Measurements from ENCODE around the gene PARM1. TPM values are rescaled to one million over a fixed set of nuclear protein-coding genes. Genes with fewer than 3 reads are reported as not detected.
A peak's percentile ranks its signal among the peaks of the same experiment; 100 is the strongest.

Gene PARM1
- total RNA-seq: not detected

- peaks cover 14% of the 10 kb centered on the region for H3K4me1 Mint-ChIP-seq
- no peak within 1 kb of the TSS for H3K27ac Mint-ChIP-seq
- ChIA-PET POLR2A (no interaction called here), CTCF (no interaction called here)
- peak within 1 kb of the TSS; percentile 33 for H3K4me3 Mint-ChIP-seq
- no peaks in the 10 kb centered on the region for H3K36me3 Mint-ChIP-seq (ENCODE audit: low read depth)
- H3K9me3 Mint-ChIP-seq: no peaks in the 10 kb centered on the region
- peak; percentile 28 for DNase-seq
- H3K27me3 Mint-ChIP-seq: peaks cover 53% of the 10 kb centered on the region
These were observed at the start of gene PARM1 for GRCh38 chr4:74932832-74933561. PARM1 (plus strand) TSS chr4:74933116; CDS start chr4:74933328, 212 bp downstream.

DNA sequence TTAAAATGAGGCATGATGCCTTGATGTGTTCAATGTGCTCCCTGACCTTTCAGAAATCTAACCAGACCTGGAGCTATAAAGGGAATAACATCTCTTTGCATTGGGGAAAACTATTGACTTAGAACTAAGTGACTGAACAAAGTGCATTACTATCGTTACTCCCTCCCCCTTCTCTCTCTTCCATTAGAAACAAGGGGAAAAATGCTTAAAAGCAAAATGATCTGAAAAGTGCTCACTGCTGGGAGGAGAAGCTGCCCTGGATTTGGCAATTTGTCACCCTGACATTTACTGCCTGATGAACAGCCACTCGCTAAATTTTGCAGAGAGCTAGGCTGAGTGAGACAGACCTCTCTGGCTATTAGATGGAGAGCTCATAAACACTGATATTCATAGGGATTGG is 48.6 kb upstream of the PARM1 start:
- no peak for DNase-seq
- H3K9me3 Mint-ChIP-seq: no peaks in the 10 kb centered on the region
- H3K27me3 Mint-ChIP-seq: peaks cover 7% of the 10 kb centered on the region
- CTCF ChIA-PET: interaction anchor here (1.3 kb wide), 1 partner anchor 10 kb away, joined by 3 read pairs; no protein-coding TSS in a partner anchor
- H3K36me3 Mint-ChIP-seq (ENCODE audit: low read depth): no peaks in the 10 kb centered on the region
- H3K4me1 Mint-ChIP-seq: no peaks in the 10 kb centered on the region
- POLR2A ChIA-PET: no interaction called here
- no peak overlapping the region for H3K4me3 Mint-ChIP-seq
- H3K27ac Mint-ChIP-seq: no peak overlapping the region

DNA sequence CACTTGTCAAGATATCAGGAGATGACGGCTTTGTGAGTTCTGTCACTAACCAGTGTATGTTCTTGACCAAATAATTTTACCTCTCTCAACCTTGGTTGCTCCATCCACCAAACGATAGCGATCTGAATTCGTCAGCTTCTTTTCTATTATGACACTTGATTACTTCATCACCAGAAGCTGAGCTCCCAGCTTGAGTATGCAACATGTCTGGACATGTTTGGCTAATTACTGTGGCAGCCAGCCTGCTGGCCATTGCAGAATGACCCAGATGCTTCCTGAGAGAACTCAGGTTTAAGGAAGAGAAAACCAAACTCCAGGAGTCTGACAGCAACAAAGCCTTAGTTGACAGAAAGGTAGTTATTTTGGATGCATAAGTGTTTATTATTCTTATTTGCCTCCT is 46.4 kb upstream of the PARM1 start:
- H3K9me3 Mint-ChIP-seq: no peaks in the 10 kb centered on the region
- ChIA-PET POLR2A (no interaction called here), CTCF (no interaction called here)
- no peak overlapping the region for H3K27ac Mint-ChIP-seq
- H3K4me3 Mint-ChIP-seq: no peak overlapping the region
- H3K36me3 Mint-ChIP-seq (ENCODE audit: low read depth): no peaks in the 10 kb centered on the region
- H3K27me3 Mint-ChIP-seq: peaks cover 2% of the 10 kb centered on the region
- H3K4me1 Mint-ChIP-seq: no peaks in the 10 kb centered on the region
- no peak for DNase-seq

GRCh38 chr4:74890341-74890740 is 42.6 kb upstream of the PARM1 start:
- H3K9me3 Mint-ChIP-seq: no peaks in the 10 kb centered on the region
- no peak overlapping the region for H3K27ac Mint-ChIP-seq
- no peaks in the 10 kb centered on the region for H3K4me1 Mint-ChIP-seq
- no peak for DNase-seq
- no peak overlapping the region for H3K4me3 Mint-ChIP-seq
- H3K27me3 Mint-ChIP-seq: peaks cover 3% of the 10 kb centered on the region
- no peaks in the 10 kb centered on the region for H3K36me3 Mint-ChIP-seq (ENCODE audit: low read depth)
- CTCF ChIA-PET: no interaction called here
- POLR2A ChIA-PET: no interaction called here

GRCh38 chr4:74891037-74891436 is 41.9 kb upstream of the PARM1 start:
- no peaks in the 10 kb centered on the region for H3K9me3 Mint-ChIP-seq
- no peaks in the 10 kb centered on the region for H3K4me1 Mint-ChIP-seq
- DNase-seq: no peak
- H3K27ac Mint-ChIP-seq: no peak overlapping the region
- ChIA-PET CTCF (no interaction called here), POLR2A (no interaction called here)
- H3K36me3 Mint-ChIP-seq (ENCODE audit: low read depth): no peaks in the 10 kb centered on the region
- H3K27me3 Mint-ChIP-seq: peaks cover 3% of the 10 kb centered on the region
- H3K4me3 Mint-ChIP-seq: no peak overlapping the region

- no peaks in the 10 kb centered on the region for H3K9me3 Mint-ChIP-seq
These were observed 39.7 kb upstream of the PARM1 start for GRCh38 chr4:74893171-74893570.

DNA sequence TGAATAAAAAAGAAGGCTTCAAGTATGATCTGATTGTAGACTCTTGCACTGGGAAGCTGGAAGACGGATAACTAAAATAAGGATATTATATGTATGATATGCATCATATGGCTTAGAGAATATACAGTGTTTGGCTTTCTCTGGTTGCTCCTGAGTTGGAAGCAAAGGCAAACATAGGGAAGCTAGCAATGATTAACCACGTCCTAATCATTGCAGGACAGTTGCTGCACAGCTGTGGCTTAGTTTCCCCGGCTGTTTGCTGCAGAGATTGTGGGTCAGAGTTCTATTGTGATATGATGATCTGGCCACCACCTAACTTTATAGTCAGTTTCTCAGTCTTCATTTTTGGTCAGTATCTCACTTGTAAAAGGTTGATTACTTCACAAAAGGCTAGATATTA is 36.3 kb upstream of the PARM1 start:
- POLR2A ChIA-PET: no interaction called here
- Mint-ChIP-seq H3K4me3 (no peak overlapping the region), H3K9me3 (no peaks in the 10 kb centered on the region), H3K27me3 (peaks cover 3% of the 10 kb centered on the region), H3K36me3 (ENCODE audit: low read depth) (no peaks in the 10 kb centered on the region), H3K4me1 (no peaks in the 10 kb centered on the region), H3K27ac (no peak overlapping the region)
- DNase-seq: no peak
- CTCF ChIA-PET: no interaction called here

More at GRCh38 chr4:74893171-74893570, 39.7 kb upstream of the PARM1 start:
- ChIA-PET POLR2A (no interaction called here), CTCF (no interaction called here)
- Mint-ChIP-seq H3K27me3 (peaks cover 3% of the 10 kb centered on the region), H3K4me1 (no peaks in the 10 kb centered on the region), H3K36me3 (ENCODE audit: low read depth) (no peaks in the 10 kb centered on the region), H3K4me3 (no peak overlapping the region), H3K27ac (no peak overlapping the region)
- no peak for DNase-seq

GRCh38 chr4:74897386-74897785 is 35.5 kb upstream of the PARM1 start:
- POLR2A ChIA-PET: no interaction called here
- CTCF ChIA-PET: no interaction called here
- Mint-ChIP-seq H3K4me1 (no peaks in the 10 kb centered on the region), H3K27me3 (no peaks in the 10 kb centered on the region), H3K4me3 (no peak overlapping the region), H3K36me3 (ENCODE audit: low read depth) (no peaks in the 10 kb centered on the region), H3K27ac (no peak overlapping the region), H3K9me3 (no peaks in the 10 kb centered on the region)
- no peak for DNase-seq

DNA sequence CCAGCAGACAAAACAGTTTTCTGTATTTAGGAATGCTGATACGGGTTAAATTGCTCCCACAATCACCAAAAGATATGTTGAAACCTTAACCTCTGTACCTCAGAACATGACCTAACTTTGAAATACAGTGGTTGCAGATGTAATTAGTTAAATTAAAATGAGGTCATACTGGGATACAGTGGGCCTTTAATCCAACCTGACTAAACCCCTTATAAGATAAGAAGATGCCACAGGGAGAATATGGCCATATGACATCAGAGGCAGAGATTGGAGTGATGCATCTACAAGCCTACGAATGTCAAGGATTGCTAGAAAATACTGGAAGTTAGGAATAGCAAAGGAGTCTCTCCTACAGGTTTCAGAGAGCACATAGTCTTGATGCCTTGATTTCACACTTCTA is 32.1 kb upstream of the PARM1 start:
- no peak for DNase-seq
- H3K4me1 Mint-ChIP-seq: no peaks in the 10 kb centered on the region
- no peaks in the 10 kb centered on the region for H3K9me3 Mint-ChIP-seq
- ChIA-PET CTCF (no interaction called here), POLR2A (no interaction called here)
- no peak overlapping the region for H3K27ac Mint-ChIP-seq
- no peaks in the 10 kb centered on the region for H3K27me3 Mint-ChIP-seq
- H3K36me3 Mint-ChIP-seq (ENCODE audit: low read depth): no peaks in the 10 kb centered on the region
- H3K4me3 Mint-ChIP-seq: no peak overlapping the region

DNA sequence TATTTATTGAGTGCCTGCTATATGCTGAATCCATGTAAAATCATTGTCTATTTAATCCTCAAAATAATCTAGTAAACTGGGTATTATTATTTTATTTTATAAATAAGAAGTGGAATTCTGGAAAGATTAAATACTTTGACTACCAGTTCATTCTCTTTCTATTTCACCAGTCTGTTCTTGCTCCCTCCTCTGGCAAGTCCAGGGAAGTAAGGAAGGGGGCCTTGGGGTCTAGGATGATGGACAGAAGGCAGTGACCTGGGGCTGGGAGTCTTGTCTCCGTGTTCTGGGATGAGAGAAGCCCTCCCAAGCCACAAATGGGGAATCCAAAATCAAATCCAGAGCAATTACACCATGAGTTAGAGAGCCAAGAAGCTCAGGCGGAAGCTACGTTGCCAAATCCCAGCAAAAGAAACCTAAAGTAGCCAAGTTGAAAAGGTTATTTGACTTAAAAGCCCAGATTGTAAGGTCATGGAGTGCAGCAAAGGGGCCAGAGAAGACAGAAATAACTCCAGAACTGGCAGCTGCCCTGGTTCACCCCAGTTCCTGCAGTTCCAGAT is 28.3 kb upstream of the PARM1 start:
- no peaks in the 10 kb centered on the region for H3K4me1 Mint-ChIP-seq
- no peaks in the 10 kb centered on the region for H3K27me3 Mint-ChIP-seq
- CTCF ChIA-PET: no interaction called here
- POLR2A ChIA-PET: no interaction called here
- H3K9me3 Mint-ChIP-seq: no peaks in the 10 kb centered on the region
- no peaks in the 10 kb centered on the region for H3K36me3 Mint-ChIP-seq (ENCODE audit: low read depth)
- H3K27ac Mint-ChIP-seq: no peak overlapping the region
- DNase-seq: no peak
- H3K4me3 Mint-ChIP-seq: no peak overlapping the region

DNA sequence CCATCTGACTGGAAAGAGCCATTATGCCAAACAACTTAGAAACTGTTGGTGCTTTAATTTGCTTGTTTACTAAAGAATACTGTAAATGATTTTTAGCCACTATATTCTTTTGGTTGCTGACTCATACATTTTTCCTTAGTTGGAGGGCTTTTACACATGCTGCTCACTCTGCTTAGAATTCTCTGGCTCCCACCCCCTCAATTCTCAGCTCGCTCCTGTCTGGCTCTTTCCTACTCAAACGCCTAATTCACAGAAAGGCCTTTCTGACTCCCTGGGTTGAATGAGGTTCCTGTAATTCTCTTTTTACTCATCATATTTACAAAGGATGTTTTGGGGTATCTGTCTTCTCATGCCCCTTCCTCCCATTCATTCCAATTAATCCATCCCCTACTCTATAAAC is 26.1 kb upstream of the PARM1 start:
- Mint-ChIP-seq H3K36me3 (ENCODE audit: low read depth) (no peaks in the 10 kb centered on the region), H3K4me1 (no peaks in the 10 kb centered on the region), H3K27ac (no peak overlapping the region), H3K9me3 (peaks cover 5% of the 10 kb centered on the region), H3K27me3 (no peaks in the 10 kb centered on the region), H3K4me3 (no peak overlapping the region)
- DNase-seq: no peak
- ChIA-PET CTCF (no interaction called here), POLR2A (no interaction called here)

- ChIA-PET POLR2A (no interaction called here), CTCF (no interaction called here)
- peaks cover 4% of the 10 kb centered on the region for H3K27me3 Mint-ChIP-seq
- H3K9me3 Mint-ChIP-seq: no peaks in the 10 kb centered on the region
- H3K27ac Mint-ChIP-seq: no peak overlapping the region
- no peaks in the 10 kb centered on the region for H3K36me3 Mint-ChIP-seq (ENCODE audit: low read depth)
- DNase-seq: no peak
- no peaks in the 10 kb centered on the region for H3K4me1 Mint-ChIP-seq
- H3K4me3 Mint-ChIP-seq: no peak overlapping the region
These were observed 13.1 kb upstream of the PARM1 start for GRCh38 chr4:74919783-74920182.

- no peaks in the 10 kb centered on the region for H3K36me3 Mint-ChIP-seq (ENCODE audit: low read depth)
- H3K27me3 Mint-ChIP-seq: peaks cover 4% of the 10 kb centered on the region
- CTCF ChIA-PET: no interaction called here
- H3K4me3 Mint-ChIP-seq: no peak overlapping the region
- POLR2A ChIA-PET: no interaction called here
- H3K4me1 Mint-ChIP-seq: no peaks in the 10 kb centered on the region
- no peaks in the 10 kb centered on the region for H3K9me3 Mint-ChIP-seq
- no peak overlapping the region for H3K27ac Mint-ChIP-seq
- no peak for DNase-seq
These were observed 12.2 kb upstream of the PARM1 start for GRCh38 chr4:74920704-74921103.

DNA sequence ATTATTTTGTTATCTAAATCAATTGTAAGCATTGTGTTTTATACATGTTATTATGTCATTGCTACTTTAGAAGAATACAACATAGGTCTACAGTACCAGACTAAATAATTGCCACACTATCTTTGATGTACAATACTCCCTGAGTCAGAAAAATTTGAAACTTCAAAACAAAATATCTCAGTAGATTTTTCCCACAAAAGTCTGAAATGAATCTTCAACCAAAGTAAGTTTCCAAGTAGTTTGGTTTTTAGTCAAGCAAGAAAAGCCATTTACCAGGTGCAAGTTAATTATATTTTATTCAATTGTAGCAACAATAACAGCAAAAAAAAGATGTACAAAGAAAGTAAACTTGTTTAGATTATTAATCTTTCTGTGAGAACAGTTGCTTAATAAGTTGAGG is 11.4 kb upstream of the PARM1 start:
- Mint-ChIP-seq H3K27me3 (peaks cover 4% of the 10 kb centered on the region), H3K4me3 (no peak overlapping the region), H3K36me3 (ENCODE audit: low read depth) (no peaks in the 10 kb centered on the region), H3K4me1 (no peaks in the 10 kb centered on the region), H3K9me3 (no peaks in the 10 kb centered on the region), H3K27ac (no peak overlapping the region)
- ChIA-PET CTCF (no interaction called here), POLR2A (no interaction called here)
- DNase-seq: no peak
